NCI-H510A treated with DMSO at 0.1 percent for 48 hours (cell line): ENCODE data around the gene AJAP1.

Source experiments
- DNase-seq: peaks from one replicate; lab custom pipeline; 2025; lab: John Stamatoyannopoulos, UW

AJAP1 gene

DNA sequence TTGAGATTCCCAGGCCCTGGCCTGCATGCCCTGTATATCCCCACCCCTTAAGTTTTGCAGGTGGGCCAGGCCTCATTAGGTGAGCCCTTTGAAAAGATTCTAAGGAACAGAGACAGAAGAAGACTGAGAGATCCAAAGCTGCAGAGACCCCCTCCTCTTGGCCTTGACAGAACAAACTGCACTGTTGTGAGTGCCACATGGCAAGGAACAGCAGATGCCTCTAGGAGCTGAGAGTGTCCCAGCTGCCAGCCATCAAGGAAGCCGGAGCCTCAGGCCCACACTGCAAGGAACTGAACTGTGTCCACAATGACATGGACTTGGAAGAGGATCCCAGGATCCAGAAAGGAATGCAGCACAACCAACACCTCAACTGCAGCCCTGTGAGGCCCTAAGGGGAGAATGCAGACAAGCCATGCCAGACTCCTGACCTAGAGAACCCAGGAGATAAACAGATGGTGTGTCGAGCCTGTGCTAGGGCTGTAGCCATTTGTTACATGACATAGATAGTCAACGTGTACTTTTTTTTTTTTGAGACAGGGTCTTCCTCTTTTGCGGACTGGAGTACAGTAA is 182.7 kb downstream of the AJAP1 start:
- DNase-seq, result no peak

DNA sequence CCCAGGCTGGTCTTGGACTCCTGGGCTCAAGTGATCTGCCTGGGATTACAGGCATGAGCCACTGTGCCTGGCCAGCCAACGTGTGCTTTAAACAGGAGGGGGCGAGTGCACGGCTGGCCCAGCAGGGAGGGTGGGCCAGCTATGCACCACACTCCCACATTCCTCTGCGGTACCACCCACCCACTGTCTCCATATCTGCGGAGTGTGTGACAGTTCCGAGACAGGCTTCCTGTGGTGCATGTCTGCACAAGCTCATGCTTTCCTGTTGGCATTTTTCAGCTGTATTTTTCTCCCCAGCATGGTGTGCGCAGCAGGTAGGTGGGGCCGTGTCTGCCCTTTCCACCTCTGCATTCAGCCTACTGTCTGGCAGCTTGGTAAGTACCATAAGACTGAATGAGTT is 183.3 kb downstream of the AJAP1 start:
- no peak for DNase-seq

DNA sequence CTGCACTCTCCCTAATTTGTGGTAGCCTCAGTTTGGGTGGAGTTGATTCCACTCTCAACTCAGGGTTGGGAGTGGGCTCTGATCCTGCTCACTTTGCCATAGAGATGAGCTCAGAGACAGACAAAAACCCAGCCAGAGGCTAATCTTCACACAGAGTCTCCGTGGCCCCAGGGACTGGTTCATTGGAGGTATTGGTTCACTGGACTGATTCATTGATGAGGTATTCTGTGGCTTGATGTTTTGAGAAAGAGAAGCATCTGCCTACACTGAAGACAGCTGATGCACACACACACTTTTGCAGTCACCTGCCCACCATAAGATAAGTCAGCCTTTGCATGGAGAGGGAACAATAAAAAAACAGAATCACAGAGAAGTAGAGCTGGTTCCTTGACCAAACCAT is 183.8 kb downstream of the AJAP1 start:
- no peak for DNase-seq
